Stomach (tissue), 9 donors: Measurements from ENCODE around the gene CHN2. TPM values are rescaled to one million over a fixed set of nuclear protein-coding genes. Genes with fewer than 3 reads are reported as not detected.

Source experiments
- DNase-seq, 2 donors: peaks; one replicate each; pipeline versions ENCODE4 v3.0.0 to v3.0.0-alpha.2; 2013 to 2019
- H3K27ac ChIP-seq, 5 donors: fragments of 200-600 bp in 4 of 5; sonication (generic) in 4 of 5; one replicate each; pipeline ENCODE4 v1.5.1; 2013 to 2019; ENCODE audit warnings: mild to moderate bottlenecking in 1 of 5, moderate library complexity in 1 of 5
- H3K27me3 ChIP-seq, 3 donors: fragments of 200-600 bp; sonication (generic); one replicate each; pipeline ENCODE4 v1.5.1; 2017 to 2019; ENCODE audit warnings: mixed run types in 1 of 3
- H3K36me3 ChIP-seq, 4 donors: fragments of 200-600 bp; sonication (generic); 1 replicate in 3 of 4; 2 replicates in 1 of 4; pipeline ENCODE4 v1.5.1; 2016 to 2019
- H3K4me1 ChIP-seq, 4 donors: fragments of 200-600 bp; sonication (generic); one replicate each; pipeline ENCODE4 v1.5.1; 2016 to 2019
- H3K4me3 ChIP-seq, 4 donors: fragments of 200-600 bp; sonication (generic) in 3 of 4; one replicate each; pipeline ENCODE4 v1.5.1; 2016 to 2019; ENCODE audit warnings: mild to moderate bottlenecking in 1 of 4
- H3K9me3 ChIP-seq, 4 donors: fragments of 200-600 bp; sonication (generic); one replicate each; pipeline ENCODE4 v1.5.1; 2016 to 2019
- CTCF ChIP-seq, 7 experiments: fragments of 450-650 bp in 4 of 7; fragments of 200-600 bp in 3 of 7; sonication (generic) in 3 of 7; IDR thresholded peaks; one replicate each; pipeline ENCODE4 v1.5.1; 2016 to 2019; ENCODE audit warnings: antibody characterized with exemption in 7 of 7, control low read depth in 2 of 7, mild to moderate bottlenecking in 1 of 7
- EP300 ChIP-seq: sonication (generic); formaldehyde crosslinking; IDR thresholded peaks from one replicate; pipeline ENCODE4 v1.6.1; 2017; ENCODE audit warnings: antibody characterized with exemption
- POLR2A ChIP-seq, 4 donors: fragments of 450-650 bp; IDR thresholded peaks; one replicate each; pipeline ENCODE4 v1.6.1; 2016; ENCODE audit warnings: antibody characterized with exemption in 4 of 4, control low read depth in 2 of 4, mild to moderate bottlenecking in 1 of 4, moderate library complexity in 1 of 4
- POLR2AphosphoS5 ChIP-seq, 3 donors: sonication (generic); formaldehyde crosslinking; IDR thresholded peaks; one replicate each; pipeline ENCODE4 v1.6.1; 2016; ENCODE audit warnings: antibody characterized with exemption in 3 of 3
- WGBS, 5 donors: extraction: QIAGEN DNeasy Blood & Tissue Kit in 3 of 5; methylation state at CpG; one replicate each; pipeline versions ENCODE4 v1.1.5 to v1.1.7; 2013 to 2018; 5-methylcytosine and 5-hydroxymethylcytosine counted together
- intact Hi-C: fragments of 100-400 bp; cut with DNase I; formaldehyde crosslinking; loops from one replicate; pipeline ENCODE4 v1.15.1; 2023; ENCODE audit warnings: low total_unique reads
- polyA plus RNA-seq, 3 donors: library from polyadenylated mRNA; stranded (reverse); fragments of 200-250 nt; gene quantifications; one replicate each; pipeline ENCODE4 v1.2.3, GENCODE V29; 2013
- total RNA-seq, 5 donors: library from RNA; depleted of rRNA; stranded (reverse); fragments of >200 nt; gene quantifications; one replicate each; pipeline versions ENCODE4 v1.1.0 to v1.2.3, GENCODE V29; 2014 to 2016
- donor health status: healthy with polysubstance abuse.
- donor health status: Bipolar disorder and iron deficiency.
- donor health status: healthy.

Gene CHN2
- total and polyA plus RNA-seq, 8 donors: 2.4 to 47.8 (median 13.8) TPM

GRCh38 chr7:29297194-29297890, 102.8 kb downstream of the CHN2 start:
- no peak for DNase-seq
- 83 to 87% (median 85%) methylated on average over 16 of the region's 16 CpGs for WGBS, 5 donors
- H3K4me1 ChIP-seq: peaks cover 0 to 11% (median 3%) of the 10 kb centered on the region in 4 donors
- no peak for TF ChIP-seq EP300
- TF ChIP-seq POLR2AphosphoS5 (IDR thresholded peaks at IDR 0.05): no peak
- TF ChIP-seq CTCF (IDR thresholded peaks at IDR 0.05): no peak
- TF ChIP-seq POLR2A (IDR thresholded peaks at IDR 0.05): no peak
- no peaks in the 10 kb centered on the region for H3K36me3 ChIP-seq
- H3K27me3 ChIP-seq: no peaks in the 10 kb centered on the region
- no peak overlapping the region for H3K27ac ChIP-seq
- H3K4me3 ChIP-seq: no peak overlapping the region
- no peaks in the 10 kb centered on the region for H3K9me3 ChIP-seq
- intact Hi-C loops: no loop called here

- intact Hi-C loops: no loop called here
- DNase-seq: no peak
- Histone ChIP-seq H3K4me1 (peaks cover 0 to 6% (median 0%) of the 10 kb centered on the region in 4 donors), H3K27ac (no peak overlapping the region), H3K9me3 (no peaks in the 10 kb centered on the region), H3K36me3 (no peaks in the 10 kb centered on the region), H3K27me3 (no peaks in the 10 kb centered on the region), H3K4me3 (no peak overlapping the region)
- 83 to 91% (median 87%) methylated on average over 6 of the region's 6 CpGs for WGBS, 5 donors
- TF ChIP-seq POLR2A (IDR thresholded peaks at IDR 0.05) (no peak), CTCF (IDR thresholded peaks at IDR 0.05) (no peak), EP300 (no peak), POLR2AphosphoS5 (IDR thresholded peaks at IDR 0.05) (no peak)
Observed at GRCh38 chr7:29299086-29299485, 104.5 kb downstream of the CHN2 start.

- 48 to 66% (median 58%) methylated on average over 4 of the region's 4 CpGs for WGBS, 5 donors
- intact Hi-C loops: no loop called here
- Histone ChIP-seq H3K4me1 (peaks cover 0 to 6% (median 0%) of the 10 kb centered on the region in 4 donors), H3K27ac (no peak overlapping the region), H3K36me3 (no peaks in the 10 kb centered on the region), H3K27me3 (no peaks in the 10 kb centered on the region), H3K9me3 (no peaks in the 10 kb centered on the region), H3K4me3 (no peak overlapping the region)
- TF ChIP-seq CTCF (IDR thresholded peaks at IDR 0.05) (no peak), POLR2AphosphoS5 (IDR thresholded peaks at IDR 0.05) (no peak), EP300 (no peak), POLR2A (IDR thresholded peaks at IDR 0.05) (no peak)
- DNase-seq: no peak
Observed at GRCh38 chr7:29300026-29300480, 105.5 kb downstream of the CHN2 start.

- TF ChIP-seq EP300 (no peak), POLR2AphosphoS5 (IDR thresholded peaks at IDR 0.05) (no peak), CTCF (IDR thresholded peaks at IDR 0.05) (no peak), POLR2A (IDR thresholded peaks at IDR 0.05) (no peak)
- Histone ChIP-seq H3K27ac (no peak overlapping the region), H3K4me3 (no peak overlapping the region), H3K36me3 (no peaks in the 10 kb centered on the region), H3K27me3 (no peaks in the 10 kb centered on the region), H3K9me3 (no peaks in the 10 kb centered on the region), H3K4me1 (peaks cover 0 to 6% (median 0%) of the 10 kb centered on the region in 4 donors)
- no peak for DNase-seq
- intact Hi-C loops: no loop called here
- 87 to 91% (median 88%) methylated on average over 1 of the region's 1 CpG for WGBS, 5 donors
Observed at GRCh38 chr7:29300649-29301048, 106.1 kb downstream of the CHN2 start.
